Neural crest cell (in vitro differentiated cells): ENCODE measurements around the gene OR51V1. TPM values are rescaled to one million over a fixed set of nuclear protein-coding genes. Genes with fewer than 3 reads are reported as not detected.

Source experiments
- DNase-seq: peaks from one replicate; pipeline ENCODE4 v3.0.0; 2021; ENCODE audit warnings: low read depth, mixed read lengths, low spot score
- H3K27ac Mint-ChIP-seq: one replicate; pipeline ENCODE4 v1.8.0; 2021; ENCODE audit warnings: mild to moderate bottlenecking, mixed read lengths; ENCODE audit not compliant: unreplicated experiment
- H3K27me3 Mint-ChIP-seq: 2 replicates; pipeline ENCODE4 v1.8.0; 2021; ENCODE audit warnings: low read depth, mild to moderate bottlenecking, mixed read lengths
- H3K36me3 Mint-ChIP-seq: 2 replicates; pipeline ENCODE4 v1.8.0; 2021; ENCODE audit warnings: low read depth, mild to moderate bottlenecking, mixed read lengths
- H3K4me1 Mint-ChIP-seq: 2 replicates; pipeline ENCODE4 v1.8.0; 2021; ENCODE audit warnings: mixed read lengths
- H3K4me3 Mint-ChIP-seq: one replicate; pipeline ENCODE4 v1.8.0; 2021; ENCODE audit warnings: mild to moderate bottlenecking, mixed read lengths
- H3K9me3 Mint-ChIP-seq: 2 replicates; pipeline ENCODE4 v1.8.0; 2021; ENCODE audit warnings: mixed read lengths
- total RNA-seq: library from RNA; stranded (reverse); gene quantifications from 2 replicates; pipeline ENCODE4 v1.2.1, GENCODE V29; 2021
- TF ChIP-seq, protein P1 (sequence below): fragments of 200-600 bp; sonication (generic); conservative IDR thresholded peaks from 2 replicates; pipeline ENCODE4 v1.5.0; 2021; ENCODE audit warnings: antibody characterized with exemption, mild to moderate bottlenecking

OR51V1 gene
- total RNA-seq, 1 donor from 2014 or later, result not detected

GRCh38 chr11:5225480-5225871, 25.0 kb upstream of the OR51V1 start:
- Mint-ChIP-seq H3K4me1 (peaks cover 8% of the 10 kb centered on the region), H3K9me3 (no peaks in the 10 kb centered on the region), H3K36me3 (no peaks in the 10 kb centered on the region), H3K4me3 (no peak overlapping the region), H3K27me3 (no peaks in the 10 kb centered on the region), H3K27ac (no peak overlapping the region)
- TF ChIP-seq, protein P1, sequence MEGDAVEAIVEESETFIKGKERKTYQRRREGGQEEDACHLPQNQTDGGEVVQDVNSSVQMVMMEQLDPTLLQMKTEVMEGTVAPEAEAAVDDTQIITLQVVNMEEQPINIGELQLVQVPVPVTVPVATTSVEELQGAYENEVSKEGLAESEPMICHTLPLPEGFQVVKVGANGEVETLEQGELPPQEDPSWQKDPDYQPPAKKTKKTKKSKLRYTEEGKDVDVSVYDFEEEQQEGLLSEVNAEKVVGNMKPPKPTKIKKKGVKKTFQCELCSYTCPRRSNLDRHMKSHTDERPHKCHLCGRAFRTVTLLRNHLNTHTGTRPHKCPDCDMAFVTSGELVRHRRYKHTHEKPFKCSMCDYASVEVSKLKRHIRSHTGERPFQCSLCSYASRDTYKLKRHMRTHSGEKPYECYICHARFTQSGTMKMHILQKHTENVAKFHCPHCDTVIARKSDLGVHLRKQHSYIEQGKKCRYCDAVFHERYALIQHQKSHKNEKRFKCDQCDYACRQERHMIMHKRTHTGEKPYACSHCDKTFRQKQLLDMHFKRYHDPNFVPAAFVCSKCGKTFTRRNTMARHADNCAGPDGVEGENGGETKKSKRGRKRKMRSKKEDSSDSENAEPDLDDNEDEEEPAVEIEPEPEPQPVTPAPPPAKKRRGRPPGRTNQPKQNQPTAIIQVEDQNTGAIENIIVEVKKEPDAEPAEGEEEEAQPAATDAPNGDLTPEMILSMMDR, result no peak
- DNase-seq, result no peak

DNA sequence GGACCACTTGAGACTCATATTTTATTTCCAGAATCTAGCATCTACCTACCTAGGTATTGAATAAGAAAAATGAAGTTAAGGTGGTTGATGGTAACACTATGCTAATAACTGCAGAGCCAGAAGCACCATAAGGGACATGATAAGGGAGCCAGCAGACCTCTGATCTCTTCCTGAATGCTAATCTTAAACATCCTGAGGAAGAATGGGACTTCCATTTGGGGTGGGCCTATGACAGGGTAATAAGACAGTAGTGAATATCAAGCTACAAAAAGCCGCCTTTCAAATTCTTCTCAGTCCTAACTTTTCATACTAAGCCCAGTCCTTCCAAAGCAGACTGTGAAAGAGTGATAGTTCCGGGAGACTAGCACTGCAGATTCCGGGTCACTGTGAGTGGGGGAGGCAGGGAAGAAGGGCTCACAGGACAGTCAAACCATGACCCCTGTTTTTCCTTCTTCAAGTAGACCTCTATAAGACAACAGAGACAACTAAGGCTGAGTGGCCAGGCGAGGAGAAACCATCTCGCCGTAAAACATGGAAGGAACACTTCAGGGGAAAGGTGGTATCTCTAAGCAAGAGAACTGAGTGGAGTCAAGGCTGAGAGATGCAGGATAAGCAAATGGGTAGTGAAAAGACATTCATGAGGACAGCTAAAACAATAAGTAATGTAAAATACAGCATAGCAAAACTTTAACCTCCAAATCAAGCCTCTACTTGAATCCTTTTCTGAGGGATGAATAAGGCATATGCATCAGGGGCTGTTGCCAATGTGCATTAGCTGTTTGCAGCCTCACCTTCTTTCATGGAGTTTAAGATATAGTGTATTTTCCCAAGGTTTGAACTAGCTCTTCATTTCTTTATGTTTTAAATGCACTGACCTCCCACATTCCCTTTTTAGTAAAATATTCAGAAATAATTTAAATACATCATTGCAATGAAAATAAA, 24.3 kb upstream of the OR51V1 start:
- Mint-ChIP-seq H3K27me3 (no peaks in the 10 kb centered on the region), H3K4me3 (no peak overlapping the region), H3K4me1 (peaks cover 8% of the 10 kb centered on the region), H3K27ac (no peak overlapping the region), H3K36me3 (no peaks in the 10 kb centered on the region), H3K9me3 (no peaks in the 10 kb centered on the region)
- DNase-seq, result no peak
- TF ChIP-seq, protein P1, result no peak

GRCh38 chr11:5223686-5224085, 23.2 kb upstream of the OR51V1 start:
- Mint-ChIP-seq H3K4me1 (no peaks in the 10 kb centered on the region), H3K9me3 (no peaks in the 10 kb centered on the region), H3K27me3 (no peaks in the 10 kb centered on the region), H3K36me3 (no peaks in the 10 kb centered on the region), H3K4me3 (no peak overlapping the region), H3K27ac (no peak overlapping the region)
- TF ChIP-seq, protein P1, result no peak
- no peak for DNase-seq

DNA sequence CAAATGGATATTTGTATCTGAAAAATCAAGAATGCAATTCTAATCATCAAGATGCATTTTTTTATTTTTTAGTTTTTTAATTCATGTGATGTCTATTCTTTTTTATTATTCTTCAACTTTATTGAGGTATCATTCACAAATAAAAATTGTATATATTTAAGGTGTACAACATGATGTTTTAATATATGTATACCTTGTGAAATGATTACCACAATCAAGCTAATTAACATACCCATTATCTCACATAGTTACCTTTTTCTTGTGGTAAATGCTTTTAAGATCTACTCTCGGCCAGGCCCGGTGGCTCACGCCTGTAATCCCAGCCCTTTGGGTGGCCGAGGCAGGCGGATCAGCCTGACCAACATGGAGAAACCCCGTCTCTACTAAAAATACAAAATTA, 22.7 kb upstream of the OR51V1 start:
- H3K4me1 Mint-ChIP-seq, result no peaks in the 10 kb centered on the region
- no peak overlapping the region for H3K27ac Mint-ChIP-seq
- no peaks in the 10 kb centered on the region for H3K27me3 Mint-ChIP-seq
- H3K4me3 Mint-ChIP-seq, result no peak overlapping the region
- no peaks in the 10 kb centered on the region for H3K9me3 Mint-ChIP-seq
- TF ChIP-seq, protein P1, result no peak
- H3K36me3 Mint-ChIP-seq, result no peaks in the 10 kb centered on the region
- DNase-seq, result no peak

DNA sequence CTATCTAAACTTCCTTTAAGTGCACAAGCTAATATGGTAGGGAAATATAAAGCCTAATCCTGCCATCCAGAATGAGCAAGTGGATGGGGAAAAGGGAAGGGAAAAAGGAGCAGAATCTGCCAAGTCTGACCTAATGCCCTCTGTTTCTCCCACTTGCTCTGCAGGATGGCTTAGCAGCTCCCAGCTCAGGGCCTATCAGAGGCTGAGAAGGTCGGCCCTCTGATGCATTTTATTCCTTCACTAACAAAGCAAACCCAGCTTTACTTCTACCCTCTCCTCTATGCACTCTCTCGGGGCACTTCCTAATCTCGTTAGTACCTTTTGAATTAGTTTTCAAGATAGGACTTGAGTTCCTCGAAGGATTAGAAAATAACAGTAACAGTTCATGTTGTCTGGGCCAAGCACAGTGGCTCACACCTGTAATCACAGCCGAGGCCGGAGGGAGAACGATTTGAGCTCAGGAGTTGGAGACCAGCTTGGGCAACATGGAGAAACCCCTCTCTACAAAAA, 9.9 kb upstream of the OR51V1 start:
- Mint-ChIP-seq H3K36me3 (no peaks in the 10 kb centered on the region), H3K9me3 (peaks cover 4% of the 10 kb centered on the region), H3K4me3 (no peak overlapping the region), H3K27me3 (no peaks in the 10 kb centered on the region), H3K4me1 (no peaks in the 10 kb centered on the region), H3K27ac (no peak overlapping the region)
- no peak for DNase-seq
- TF ChIP-seq, protein P1, result no peak
